HG02571 (cell line): ENCODE results near the gene TMEM131.

ENCODE experiments used
- ATAC-seq: cut with Tn5 transposase; IDR thresholded peaks from one replicate; pipeline ENCODE4 v1.9.1; 2021; ENCODE audit warnings: mild to moderate bottlenecking, moderate library complexity; ENCODE audit not compliant: unreplicated experiment

TMEM131 gene

DNA sequence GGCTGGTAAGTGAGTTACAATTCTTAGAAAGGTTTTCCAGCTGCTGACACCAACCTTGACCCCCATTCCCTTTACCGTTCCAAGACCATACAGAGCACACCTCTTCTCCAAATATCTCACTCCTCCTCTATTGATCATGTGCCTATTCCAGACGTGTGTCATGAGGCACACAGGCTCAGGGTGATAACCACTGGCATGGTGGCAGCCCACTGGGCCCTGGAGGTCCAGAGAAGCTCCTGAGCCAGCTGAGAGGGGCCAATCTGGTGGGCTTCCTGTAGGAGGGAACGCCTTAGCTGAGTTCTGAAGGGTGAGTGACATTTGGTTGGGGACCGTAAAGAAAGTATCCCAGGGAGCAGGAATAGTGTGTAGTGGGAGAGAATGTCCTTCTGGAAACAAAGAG is 254.1 kb downstream of the TMEM131 start:
- ATAC-seq: no peak

DNA sequence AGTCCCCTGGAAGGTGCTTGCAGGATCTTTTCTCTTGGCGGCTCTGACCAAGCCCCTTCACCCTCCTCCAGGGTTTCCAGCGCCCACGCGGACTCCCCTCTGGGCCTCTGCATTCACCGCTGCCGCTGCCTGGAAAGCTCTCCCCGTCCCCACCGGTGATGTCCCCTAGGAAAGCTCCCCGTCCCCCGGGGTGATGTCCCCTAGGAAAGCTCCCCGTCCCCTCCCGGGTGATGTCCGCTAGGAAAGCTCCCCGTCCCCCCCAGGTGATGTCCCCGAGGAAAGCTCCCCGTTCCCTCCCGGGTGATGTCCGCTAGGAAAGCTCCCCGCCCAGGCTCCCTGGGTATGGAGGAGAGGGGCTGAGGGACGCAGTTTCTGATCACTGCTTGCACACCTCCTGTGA is 254.5 kb downstream of the TMEM131 start:
- ATAC-seq: no peak

DNA sequence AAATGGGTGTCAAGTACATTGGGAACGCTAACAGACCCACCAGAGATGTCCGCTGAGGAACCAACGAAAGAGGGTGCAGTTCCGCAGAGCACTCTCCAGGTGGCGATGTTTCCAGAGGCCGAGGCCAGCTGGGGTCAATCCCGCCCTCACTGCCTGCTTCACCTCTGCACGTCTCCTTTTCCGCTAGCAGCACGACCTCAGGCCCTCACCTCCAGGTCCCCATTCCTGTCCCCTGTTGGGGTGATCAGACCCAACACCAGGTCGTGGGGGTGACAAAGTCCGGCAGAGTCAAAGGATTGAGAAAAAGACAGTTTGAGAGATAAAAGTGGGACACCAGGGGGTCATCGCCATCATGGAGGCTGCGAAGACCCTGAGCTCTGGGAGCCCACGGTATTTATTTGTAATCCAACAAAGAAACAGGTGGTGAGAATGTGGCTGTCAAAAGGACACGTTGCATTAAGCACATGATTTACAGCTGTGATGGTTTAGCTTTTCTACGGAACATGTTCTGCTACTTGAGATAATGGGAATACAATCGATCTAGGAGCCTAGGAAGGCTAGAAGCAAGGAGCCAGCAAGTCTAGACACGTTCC is 255.1 kb downstream of the TMEM131 start:
- no peak for ATAC-seq

DNA sequence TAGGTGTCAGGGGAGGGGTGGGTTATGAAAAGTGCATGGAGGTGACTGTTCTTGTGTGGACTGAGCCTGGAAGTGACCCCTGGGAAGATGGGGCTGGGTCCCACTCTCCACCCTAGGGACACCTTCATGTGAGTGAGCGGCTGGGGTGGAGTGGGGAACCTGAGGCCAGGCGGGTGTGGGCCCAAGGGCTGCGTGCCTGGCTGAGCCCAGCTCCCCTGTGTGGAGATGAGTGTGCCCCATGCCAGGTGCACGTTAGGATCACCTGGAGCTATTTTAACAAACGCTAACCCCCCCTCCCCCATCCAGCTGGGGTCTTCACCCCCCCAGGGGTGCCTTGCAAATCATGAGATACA is 255.9 kb downstream of the TMEM131 start:
- ATAC-seq: no peak

DNA sequence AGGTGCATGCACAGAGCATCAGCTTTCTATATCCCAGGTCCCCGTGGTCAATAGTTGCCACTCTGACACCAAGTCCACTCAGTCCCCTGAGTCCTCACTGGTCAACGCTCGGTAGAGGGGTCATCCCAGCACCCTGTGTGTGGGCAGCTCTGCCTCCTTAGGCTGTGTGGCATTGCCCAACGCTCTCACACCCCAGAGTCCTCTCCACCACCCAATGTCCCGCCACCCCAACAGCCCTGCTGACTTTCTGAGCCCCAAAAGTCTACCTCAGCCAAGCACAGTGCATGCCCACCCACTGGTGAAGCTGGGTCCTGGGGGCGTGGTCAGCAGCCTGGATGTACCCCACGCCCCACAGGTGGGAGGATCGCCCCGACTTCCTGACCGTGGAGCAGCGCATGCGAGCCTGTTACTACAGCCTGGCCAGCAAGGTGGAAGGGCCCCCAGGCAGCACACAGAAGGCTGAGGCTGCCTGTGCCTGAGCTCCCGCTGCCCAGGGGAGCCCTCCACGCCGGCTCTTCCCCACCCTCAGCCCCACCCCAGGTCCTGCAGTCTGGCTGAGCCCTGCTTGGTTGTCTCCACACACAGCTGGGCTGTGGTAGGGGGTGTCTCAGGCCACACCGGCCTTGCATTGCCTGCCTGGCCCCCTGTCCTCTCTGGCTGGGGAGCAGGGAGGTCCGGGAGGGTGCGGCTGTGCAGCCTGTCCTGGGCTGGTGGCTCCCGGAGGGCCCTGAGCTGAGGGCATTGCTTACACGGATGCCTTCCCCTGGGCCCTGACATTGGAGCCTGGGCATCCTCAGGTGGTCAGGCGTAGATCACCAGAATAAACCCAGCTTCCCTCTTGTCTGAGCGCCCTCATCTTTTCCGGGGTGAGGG is 256.5 kb downstream of the TMEM131 start:
- ATAC-seq: no peak

DNA sequence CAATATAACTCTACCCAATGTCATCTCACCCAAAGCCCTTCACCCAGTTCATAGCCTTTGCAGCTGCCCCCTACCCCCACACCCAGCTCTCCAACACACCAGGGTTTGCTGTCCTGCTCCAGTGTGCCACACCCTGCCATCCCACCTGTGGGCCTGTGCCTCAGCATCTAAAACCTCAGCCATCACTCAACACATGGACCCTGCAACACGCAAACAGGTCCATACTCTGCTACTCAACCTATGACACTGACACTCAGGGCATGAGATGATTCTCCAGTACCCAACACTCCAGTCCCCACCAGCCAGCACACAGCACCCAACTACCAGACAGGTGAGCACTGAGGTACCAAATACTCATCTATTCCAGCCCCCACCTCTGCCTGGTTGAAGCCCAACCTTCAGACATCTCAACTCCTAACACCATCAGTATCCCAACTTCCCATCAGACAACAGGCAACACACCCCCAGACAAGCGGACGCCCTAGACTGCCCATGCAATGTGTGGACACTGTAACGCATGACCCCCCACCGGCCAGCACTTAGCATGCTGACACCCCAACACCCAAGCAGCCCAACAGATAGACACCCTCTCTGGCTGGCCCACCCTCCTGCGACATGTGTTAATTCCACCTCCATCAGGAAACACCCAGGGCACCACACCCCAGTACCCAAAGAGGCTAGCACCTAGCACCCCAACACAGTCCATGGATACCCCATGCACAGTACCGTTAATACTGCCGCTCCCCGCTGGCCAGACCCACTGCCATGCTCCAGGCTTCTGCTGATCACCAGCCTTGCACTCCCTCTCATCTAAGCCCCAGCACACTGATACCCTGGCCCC is 257.3 kb downstream of the TMEM131 start:
- ATAC-seq: no peak

DNA sequence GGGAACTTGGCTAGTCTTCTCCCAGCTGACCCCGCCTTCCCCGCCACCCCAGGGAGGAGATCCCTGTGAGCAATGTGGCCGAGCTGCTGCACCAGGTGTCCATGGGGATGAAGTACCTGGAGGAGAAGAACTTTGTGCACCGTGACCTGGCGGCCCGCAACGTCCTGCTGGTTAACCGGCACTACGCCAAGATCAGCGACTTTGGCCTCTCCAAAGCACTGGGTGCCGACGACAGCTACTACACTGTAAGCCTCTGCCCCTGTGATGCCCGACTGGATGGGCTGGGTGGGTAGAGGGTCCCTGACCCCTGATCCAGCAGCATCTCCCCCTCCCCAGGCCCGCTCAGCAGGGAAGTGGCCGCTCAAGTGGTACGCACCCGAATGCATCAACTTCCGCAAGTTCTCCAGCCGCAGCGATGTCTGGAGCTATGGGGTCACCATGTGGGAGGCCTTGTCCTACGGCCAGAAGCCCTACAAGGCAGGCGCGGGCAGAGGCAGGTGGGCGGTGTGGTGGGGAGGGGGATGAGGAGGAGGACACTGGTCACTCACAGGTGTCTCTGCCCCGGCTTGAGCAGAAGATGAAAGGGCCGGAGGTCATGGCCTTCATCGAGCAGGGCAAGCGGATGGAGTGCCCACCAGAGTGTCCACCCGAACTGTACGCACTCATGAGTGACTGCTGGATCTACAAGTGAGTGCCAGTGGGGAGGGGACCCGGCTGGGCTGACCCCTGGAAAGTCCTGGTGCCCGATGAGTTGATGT is 258.1 kb downstream of the TMEM131 start:
- no peak for ATAC-seq

DNA sequence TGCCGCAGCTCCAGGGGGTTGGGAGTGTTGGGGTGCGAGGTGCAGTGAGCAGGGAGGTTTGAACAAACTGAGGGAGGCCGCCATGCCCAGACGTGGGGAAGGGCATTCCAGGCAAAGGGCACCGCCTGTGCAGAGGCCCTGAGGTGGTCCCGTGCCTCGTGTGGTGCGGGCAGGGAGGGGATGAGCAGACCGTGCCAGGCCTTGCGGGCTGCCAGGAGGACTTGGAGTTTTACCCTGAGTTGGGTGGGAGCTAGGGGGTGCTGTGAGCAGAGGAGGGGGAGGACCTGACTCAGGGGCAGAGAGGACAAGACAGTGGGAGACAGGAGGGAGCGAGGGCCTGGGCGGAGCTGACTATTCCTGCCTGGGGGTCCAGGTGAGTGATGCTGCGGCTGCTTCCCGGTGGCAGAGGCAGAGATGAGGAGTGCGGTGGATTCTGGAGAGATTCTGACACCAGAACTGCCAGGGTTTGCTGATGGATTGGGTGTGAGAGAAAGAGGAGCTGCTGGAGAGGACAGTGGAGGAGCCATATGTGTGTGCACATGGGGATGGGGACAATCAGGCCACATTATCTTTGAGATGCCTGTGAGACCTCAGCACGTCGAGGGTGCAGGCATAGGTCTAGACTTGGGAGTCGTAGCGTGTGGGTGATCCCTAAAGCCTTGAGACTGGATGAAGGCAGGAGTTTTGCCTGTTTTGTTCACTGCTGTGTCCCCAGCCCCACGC is 259.0 kb downstream of the TMEM131 start:
- ATAC-seq: no peak

DNA sequence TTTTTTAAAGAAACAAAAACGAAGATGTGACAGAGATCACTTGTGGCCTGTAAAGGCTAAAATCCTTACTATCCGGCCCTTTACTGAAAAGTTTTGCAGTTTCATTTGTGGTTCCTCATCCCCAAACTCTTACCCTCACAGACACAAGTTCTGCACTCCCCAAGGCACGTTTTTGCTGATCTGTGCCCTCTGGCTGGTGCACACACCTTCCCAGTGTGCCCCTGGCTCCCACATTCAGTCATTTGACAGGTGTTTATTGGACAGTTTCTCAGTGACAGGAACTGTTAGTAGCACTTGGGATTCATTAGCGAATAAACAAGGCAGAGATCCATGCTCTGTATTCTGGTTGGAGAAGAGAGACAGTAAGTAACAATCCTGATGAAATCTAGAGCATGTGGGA is 259.6 kb downstream of the TMEM131 start:
- no peak for ATAC-seq

DNA sequence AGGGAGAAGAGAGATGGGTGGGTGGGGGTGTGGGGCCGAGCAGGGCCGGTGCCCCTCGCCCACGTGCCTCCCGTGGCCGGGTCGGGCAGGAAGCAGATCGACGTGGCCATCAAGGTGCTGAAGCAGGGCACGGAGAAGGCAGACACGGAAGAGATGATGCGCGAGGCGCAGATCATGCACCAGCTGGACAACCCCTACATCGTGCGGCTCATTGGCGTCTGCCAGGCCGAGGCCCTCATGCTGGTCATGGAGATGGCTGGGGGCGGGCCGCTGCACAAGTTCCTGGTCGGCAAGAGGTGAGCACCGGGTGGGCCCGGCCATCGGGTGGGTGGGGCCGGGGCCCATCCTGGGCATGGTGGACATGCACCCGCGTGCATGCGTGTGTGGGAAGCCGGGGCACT is 260.6 kb downstream of the TMEM131 start:
- ATAC-seq: no peak

DNA sequence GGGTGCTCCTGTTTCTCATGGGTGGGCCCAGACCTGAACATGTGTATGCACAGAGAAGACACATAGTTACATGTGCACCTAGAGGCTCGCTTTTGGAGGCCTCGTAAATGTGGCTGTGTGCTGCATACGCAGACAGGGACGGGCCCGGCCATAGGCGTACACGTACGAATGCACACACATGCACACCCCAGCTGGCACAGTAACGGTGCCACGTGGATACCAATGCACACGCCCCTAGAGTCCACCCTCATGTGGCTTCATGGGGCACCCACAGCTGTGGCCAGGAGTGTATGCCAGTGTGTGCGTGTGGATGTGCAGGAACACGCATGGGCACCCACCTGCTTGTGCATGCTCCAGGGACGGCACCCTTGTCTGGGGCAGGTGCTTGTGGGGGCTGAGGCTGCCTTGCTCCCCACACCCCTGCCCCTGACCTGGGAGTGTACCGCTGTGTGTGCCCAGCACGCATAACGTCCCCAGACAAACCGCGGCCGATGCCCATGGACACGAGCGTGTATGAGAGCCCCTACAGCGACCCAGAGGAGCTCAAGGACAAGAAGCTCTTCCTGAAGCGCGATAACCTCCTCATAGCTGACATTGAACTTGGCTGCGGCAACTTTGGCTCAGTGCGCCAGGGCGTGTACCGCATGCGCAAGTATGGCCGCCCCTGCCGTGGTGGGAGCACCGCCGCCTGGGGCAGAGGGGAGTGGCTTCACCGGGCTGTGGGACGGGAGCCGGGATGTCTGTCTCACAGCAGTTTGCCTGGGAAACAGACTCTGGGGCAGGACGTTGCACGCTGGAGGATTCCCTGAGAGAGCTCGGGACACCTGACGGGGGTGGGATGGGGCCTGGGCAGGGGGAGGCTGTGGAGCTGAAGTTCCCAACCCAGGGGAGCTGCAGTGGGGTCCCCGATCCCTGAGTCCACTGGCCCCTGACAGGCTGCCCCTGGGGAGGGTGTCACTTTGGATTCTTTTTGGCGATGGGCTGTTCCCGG is 261.4 kb downstream of the TMEM131 start:
- no peak for ATAC-seq

DNA sequence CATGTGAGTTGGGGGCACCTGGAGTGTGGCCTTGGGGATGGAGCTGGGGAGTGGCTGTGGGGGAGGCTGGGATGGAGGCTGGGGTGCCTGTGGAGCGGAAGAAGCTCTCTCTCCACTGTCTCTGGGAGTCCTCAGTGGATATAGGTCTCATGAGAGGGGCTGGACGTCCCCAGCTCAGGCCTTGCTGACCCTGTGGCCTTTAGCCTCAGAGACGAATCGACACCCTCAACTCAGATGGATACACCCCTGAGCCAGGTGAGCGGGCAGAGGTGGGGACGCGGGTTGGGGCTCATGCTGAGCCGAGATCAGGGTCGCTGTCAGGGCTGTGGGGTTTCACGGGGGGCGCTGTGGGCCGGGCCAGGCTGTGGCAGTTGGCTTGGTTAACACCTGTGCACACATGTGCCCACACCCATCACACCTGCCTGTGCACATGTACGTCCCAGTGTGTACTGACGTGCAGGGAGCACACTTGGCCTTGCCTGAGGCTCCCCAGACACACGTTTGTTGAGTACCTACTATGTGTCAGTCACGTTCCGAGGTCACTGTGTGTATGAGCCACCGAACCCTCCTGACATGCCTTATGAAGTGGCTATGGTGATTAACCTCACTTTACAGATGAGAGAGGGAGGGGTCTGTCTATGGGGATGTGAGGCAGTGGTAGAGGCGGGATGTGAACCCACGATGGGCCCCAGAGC is 262.3 kb downstream of the TMEM131 start:
- ATAC-seq: no peak

DNA sequence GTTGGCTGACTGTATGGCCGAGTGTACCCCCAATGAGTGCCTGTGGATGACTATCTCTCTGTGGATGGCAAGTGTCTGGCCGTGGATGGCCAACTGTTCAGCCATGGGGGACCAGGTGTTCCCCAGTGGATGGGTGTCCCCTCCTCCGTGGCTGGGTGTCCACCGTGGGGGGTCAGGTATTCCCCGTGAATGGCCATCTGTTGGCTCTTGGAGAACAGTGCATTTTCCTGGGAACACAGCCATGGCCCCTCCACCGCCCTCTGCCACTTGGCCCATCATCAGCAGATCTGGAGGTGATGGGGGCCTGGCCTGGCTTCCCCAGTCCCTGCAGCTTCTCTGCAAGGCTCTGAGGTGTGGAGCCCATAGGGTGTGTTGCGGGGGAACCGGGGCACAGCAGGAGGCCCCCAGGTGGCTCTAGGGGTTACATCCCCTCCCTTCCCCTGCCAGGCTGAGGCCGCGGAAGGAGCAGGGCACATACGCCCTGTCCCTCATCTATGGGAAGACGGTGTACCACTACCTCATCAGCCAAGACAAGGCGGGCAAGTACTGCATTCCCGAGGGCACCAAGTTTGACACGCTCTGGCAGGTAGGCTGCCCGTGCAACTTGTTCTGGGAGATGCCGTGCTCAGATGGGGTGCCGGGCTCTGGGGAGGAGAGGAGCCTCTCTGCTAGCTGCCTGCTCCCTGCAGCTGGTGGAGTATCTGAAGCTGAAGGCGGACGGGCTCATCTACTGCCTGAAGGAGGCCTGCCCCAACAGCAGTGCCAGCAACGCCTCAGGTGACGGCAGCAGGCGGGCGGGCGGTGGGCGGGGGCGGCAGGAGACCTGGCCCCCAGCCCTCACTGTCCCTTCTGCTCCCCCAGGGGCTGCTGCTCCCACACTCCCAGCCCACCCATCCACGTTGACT is 263.1 kb downstream of the TMEM131 start:
- no peak for ATAC-seq

DNA sequence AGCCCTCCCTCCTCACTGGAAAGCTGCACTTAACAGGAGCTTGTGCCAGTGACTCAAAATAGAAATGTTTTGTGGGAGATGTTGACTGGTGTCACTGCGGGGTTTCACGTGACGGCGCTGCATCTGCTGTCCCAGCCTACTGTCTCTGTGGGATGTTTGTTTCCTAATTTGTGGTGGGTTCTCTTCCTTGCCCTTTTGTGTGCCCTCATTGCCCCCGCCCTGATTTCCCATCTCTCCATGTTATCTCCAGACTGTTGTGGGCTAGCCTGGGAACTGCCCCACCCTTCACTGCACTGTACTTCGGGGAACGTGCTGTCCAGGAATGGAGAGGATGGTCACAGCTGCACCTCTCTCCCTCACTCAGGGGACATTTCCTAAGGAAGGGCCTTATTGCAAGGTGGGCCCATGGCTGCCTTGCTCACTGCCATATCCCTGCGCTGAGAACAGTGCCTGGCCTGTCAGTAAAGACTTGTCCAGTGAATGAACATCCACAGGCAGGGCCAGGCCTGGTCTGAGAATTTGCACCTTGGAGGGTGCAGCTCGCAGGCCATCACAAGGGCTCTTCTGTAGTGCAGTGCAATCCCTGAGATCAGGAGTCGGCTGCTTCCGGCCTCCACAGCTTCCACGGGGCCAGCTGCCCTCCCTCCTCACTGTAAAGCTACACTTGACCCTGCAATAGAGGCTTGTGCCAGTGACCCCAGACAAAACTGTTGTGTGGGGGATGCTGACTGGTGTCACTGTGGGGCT is 264.3 kb downstream of the TMEM131 start:
- no peak for ATAC-seq

DNA sequence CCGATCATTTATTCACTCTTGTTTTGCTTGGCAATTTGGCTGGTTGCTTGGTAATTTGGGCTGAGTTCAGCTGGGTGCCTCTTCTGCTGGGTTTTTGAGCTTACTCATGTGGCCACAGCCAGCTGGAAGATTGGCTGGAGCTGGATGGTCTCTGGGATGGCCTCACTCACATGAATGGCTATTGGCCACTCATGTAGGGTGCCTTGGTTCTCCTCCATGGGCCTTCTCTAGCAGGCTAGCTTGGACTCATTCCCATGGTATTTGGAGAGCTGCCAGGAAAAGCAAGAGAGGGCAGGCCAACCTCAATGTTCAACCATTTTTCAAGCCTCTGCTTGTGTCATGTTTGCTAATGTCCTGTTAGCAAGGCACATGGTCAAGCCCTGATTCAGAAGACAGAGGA is 265.5 kb downstream of the TMEM131 start:
- no peak for ATAC-seq

DNA sequence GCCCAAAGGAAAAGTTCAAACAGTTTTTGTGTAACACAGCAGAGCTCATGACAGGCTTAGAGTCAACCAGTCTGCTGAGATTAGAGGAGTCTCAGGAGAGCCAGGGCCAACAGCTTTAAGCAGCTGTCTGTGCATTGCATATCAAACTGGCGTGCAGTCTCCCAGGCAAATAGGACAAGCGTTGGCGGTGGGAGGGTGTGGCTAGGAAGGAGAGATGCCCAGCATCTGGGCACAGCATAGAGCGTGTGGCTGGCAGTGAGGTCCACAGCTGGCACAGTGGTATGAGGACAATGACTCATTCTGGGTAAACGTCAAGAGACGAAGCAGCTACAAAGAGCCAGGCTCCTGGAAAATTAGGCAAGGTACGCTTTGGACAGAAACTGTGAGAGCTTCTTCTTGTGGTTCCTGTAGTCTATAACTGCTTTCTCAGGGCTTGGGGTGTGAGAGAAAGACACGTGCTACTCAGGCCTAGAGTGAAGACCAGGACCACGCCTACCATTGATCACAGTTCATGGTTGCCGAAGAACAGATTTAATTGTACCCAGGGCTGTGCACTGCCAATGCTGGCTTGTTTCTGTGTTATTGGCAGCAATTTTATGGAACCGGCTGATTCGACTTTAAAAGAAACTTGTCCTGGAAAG is 267.5 kb downstream of the TMEM131 start:
- no peak for ATAC-seq
